ENCODE results near the gene C16orf78.

The C16orf78 gene

GRCh38 chr16:49424961-49425360 lies 51.4 kb downstream of the C16orf78 start:
- no peak overlapping the region for H3K4me3 ChIP-seq (ENCODE audit: low read length)
- no peak for TF ChIP-seq CTCF (IDR thresholded peaks at IDR 0.05; ENCODE audit: insufficient read depth, low read depth, low read length, missing control alignments)
- no peak for DNase-seq (ENCODE audit: low read depth)

GRCh38 chr16:49427771-49428170 lies 54.2 kb downstream of the C16orf78 start:
- no peak overlapping the region for H3K4me3 ChIP-seq (ENCODE audit: low read length)
- no peak for DNase-seq (ENCODE audit: low read depth)
- TF ChIP-seq CTCF (IDR thresholded peaks at IDR 0.05; ENCODE audit: insufficient read depth, low read depth, low read length, missing control alignments) = no peak

- TF ChIP-seq CTCF (IDR thresholded peaks at IDR 0.05; ENCODE audit: insufficient read depth, low read depth, low read length, missing control alignments) = no peak
- DNase-seq (ENCODE audit: low read depth) = no peak
These were observed 55.2 kb downstream of the C16orf78 start for GRCh38 chr16:49428808-49429207.

GRCh38 chr16:49431040-49431439 lies 57.4 kb downstream of the C16orf78 start:
- DNase-seq (ENCODE audit: low read depth) = no peak
- TF ChIP-seq CTCF (IDR thresholded peaks at IDR 0.05; ENCODE audit: insufficient read depth, low read depth, low read length, missing control alignments) = no peak
- H3K4me3 ChIP-seq (ENCODE audit: low read length) = no peak overlapping the region

More at GRCh38 chr16:49428808-49429207, 55.2 kb downstream of the C16orf78 start:
- no peak overlapping the region for H3K4me3 ChIP-seq (ENCODE audit: low read length)

- no peak overlapping the region for H3K4me3 ChIP-seq (ENCODE audit: low read length)
- no peak for DNase-seq (ENCODE audit: low read depth)
- no peak for TF ChIP-seq CTCF (IDR thresholded peaks at IDR 0.05; ENCODE audit: insufficient read depth, low read depth, low read length, missing control alignments)
These were observed 58.1 kb downstream of the C16orf78 start for GRCh38 chr16:49431591-49432290.

GRCh38 chr16:49434733-49435132 lies 61.1 kb downstream of the C16orf78 start:
- no peak for TF ChIP-seq CTCF (IDR thresholded peaks at IDR 0.05; ENCODE audit: insufficient read depth, low read depth, low read length, missing control alignments)
- H3K4me3 ChIP-seq (ENCODE audit: low read length) = no peak overlapping the region
- DNase-seq (ENCODE audit: low read depth) = no peak

GRCh38 chr16:49436181-49436580 lies 62.6 kb downstream of the C16orf78 start:
- H3K4me3 ChIP-seq (ENCODE audit: low read length) = no peak overlapping the region
- TF ChIP-seq CTCF (IDR thresholded peaks at IDR 0.05; ENCODE audit: insufficient read depth, low read depth, low read length, missing control alignments) = no peak
- no peak for DNase-seq (ENCODE audit: low read depth)

Measured in epithelial cell of esophagus (primary cell).